Neuronal stem cell (in vitro differentiated cells): ENCODE results near the gene TESMIN. TPM values are rescaled to one million over a fixed set of nuclear protein-coding genes. Genes with fewer than 3 reads are reported as not detected.

Source experiments
- DNase-seq: peaks from one replicate; pipeline ENCODE4 v3.0.0-alpha.2; 2013; ENCODE audit warnings: low spot score
- H2AFZ ChIP-seq: one replicate; pipeline ENCODE4 v1.6.1; 2013; ENCODE audit warnings: mild to moderate bottlenecking, low read length, inconsistent platforms
- H2AK5ac ChIP-seq: 2 replicates; pipeline ENCODE4 v1.6.1; 2013; ENCODE audit warnings: low read depth, mild to moderate bottlenecking, inconsistent platforms, low read length, moderate library complexity, mixed read lengths
- H2BK120ac ChIP-seq: 2 replicates; pipeline ENCODE4 v1.6.1; 2013; ENCODE audit warnings: low read depth, mild to moderate bottlenecking, inconsistent platforms, low read length, moderate library complexity, mixed read lengths
- H2BK12ac ChIP-seq: one replicate; pipeline ENCODE4 v1.6.1; 2013; ENCODE audit warnings: low read length, inconsistent platforms
- H2BK15ac ChIP-seq: 2 replicates; pipeline ENCODE4 v1.6.1; 2013; ENCODE audit warnings: mild to moderate bottlenecking, low read length, inconsistent platforms, mixed read lengths
- H2BK5ac ChIP-seq: one replicate; pipeline ENCODE4 v1.6.1; 2013; ENCODE audit warnings: inconsistent platforms, mild to moderate bottlenecking, low read length, moderate library complexity
- H3K14ac ChIP-seq: one replicate; pipeline ENCODE4 v1.6.1; 2013; ENCODE audit warnings: low read length, inconsistent platforms
- H3K18ac ChIP-seq: 2 replicates; pipeline ENCODE4 v1.6.1; 2013; ENCODE audit warnings: low read length, inconsistent platforms
- H3K23ac ChIP-seq: 2 replicates; pipeline ENCODE4 v1.6.1; 2013; ENCODE audit warnings: low read depth, mild to moderate bottlenecking, mixed read lengths, low read length, inconsistent platforms; ENCODE audit not compliant: poor library complexity
- H3K27ac ChIP-seq: replicated peaks from 3 replicates; pipeline ENCODE4 v1.5.1; 2013; ENCODE audit warnings: low read length, inconsistent platforms
- H3K27me3 ChIP-seq, 3 experiments: 2 replicates each; pipeline ENCODE4 v1.6.1; 2013; ENCODE audit warnings: low read length in 3 of 3, mild to moderate bottlenecking in 2 of 3, inconsistent platforms in 1 of 3, low read depth in 1 of 3, mixed read lengths in 1 of 3, moderate library complexity in 1 of 3; ENCODE audit not compliant: control insufficient read depth in 3 of 3, insufficient read depth in 3 of 3
- H3K36me3 ChIP-seq, 2 donors: replicated peaks in 1 of 2; 2 replicates each; pipeline ENCODE4 v1.6.1; 2013; ENCODE audit warnings: low read length in 2 of 2; ENCODE audit not compliant: control insufficient read depth in 2 of 2, insufficient read depth in 2 of 2
- H3K4ac ChIP-seq: 2 replicates; pipeline ENCODE4 v1.6.1; 2013; ENCODE audit warnings: inconsistent platforms, mild to moderate bottlenecking, low read length, moderate library complexity
- H3K4me1 ChIP-seq, 2 donors: 1 replicate in 1 of 2; 2 replicates in 1 of 2; pipeline ENCODE4 v1.6.1; 2013; ENCODE audit warnings: low read length in 2 of 2, low read depth in 1 of 2; ENCODE audit not compliant: control insufficient read depth in 2 of 2, insufficient read depth in 1 of 2
- H3K4me2 ChIP-seq: one replicate; pipeline ENCODE4 v1.6.1; 2013; ENCODE audit warnings: mild to moderate bottlenecking, low read length, inconsistent platforms; ENCODE audit not compliant: insufficient read depth, poor library complexity, severe bottlenecking
- H3K4me3 ChIP-seq, 2 donors: 2 replicates each; pipeline ENCODE4 v1.5.1; 2013; ENCODE audit warnings: low read length in 2 of 2, mild to moderate bottlenecking in 2 of 2, inconsistent platforms in 1 of 2, moderate library complexity in 1 of 2
- H3K79me1 ChIP-seq: one replicate; pipeline ENCODE4 v1.6.1; 2013; ENCODE audit warnings: low read depth, mild to moderate bottlenecking, inconsistent platforms, low read length, moderate library complexity
- H3K9ac ChIP-seq: one replicate; pipeline ENCODE4 v1.6.1; 2013; ENCODE audit warnings: mild to moderate bottlenecking, low read depth, low read length, inconsistent platforms; ENCODE audit not compliant: poor library complexity
- H3K9me3 ChIP-seq, 2 donors: replicated peaks in 1 of 2; 2 replicates each; pipeline versions ENCODE3 to v1.6.1; 2013; ENCODE audit warnings: low read length in 2 of 2, mild to moderate bottlenecking in 2 of 2, inconsistent platforms in 1 of 2, low read depth in 1 of 2, mixed read lengths in 1 of 2, moderate library complexity in 1 of 2; ENCODE audit not compliant: control insufficient read depth in 2 of 2, insufficient read depth in 1 of 2
- H4K8ac ChIP-seq: one replicate; pipeline ENCODE4 v1.6.1; 2013; ENCODE audit warnings: low read depth, mild to moderate bottlenecking, inconsistent platforms, low read length, moderate library complexity
- H4K91ac ChIP-seq: one replicate; pipeline ENCODE4 v1.6.1; 2013; ENCODE audit warnings: low read length, low read depth, mild to moderate bottlenecking, inconsistent platforms; ENCODE audit not compliant: poor library complexity
- WGBS, 2 donors: extraction: QIAGEN DNeasy Blood & Tissue Kit; methylation state at CpG; one replicate each; pipeline ENCODE4 v1.1.7; 2013; ENCODE audit warnings: missing lambda C conversion rate in 2 of 2, mixed read lengths in 1 of 2; ENCODE audit not compliant: insufficient read length in 2 of 2, insufficient replicate concordance in 1 of 2; ENCODE audit errors: extremely low coverage in 2 of 2; 5-methylcytosine and 5-hydroxymethylcytosine counted together
- polyA plus RNA-seq, 2 experiments: library from polyadenylated mRNA; stranded (reverse); fragments of 200-250 nt; gene quantifications; one replicate each; pipeline ENCODE4 v1.2.3, GENCODE V29; 2013

TESMIN gene, protein sequence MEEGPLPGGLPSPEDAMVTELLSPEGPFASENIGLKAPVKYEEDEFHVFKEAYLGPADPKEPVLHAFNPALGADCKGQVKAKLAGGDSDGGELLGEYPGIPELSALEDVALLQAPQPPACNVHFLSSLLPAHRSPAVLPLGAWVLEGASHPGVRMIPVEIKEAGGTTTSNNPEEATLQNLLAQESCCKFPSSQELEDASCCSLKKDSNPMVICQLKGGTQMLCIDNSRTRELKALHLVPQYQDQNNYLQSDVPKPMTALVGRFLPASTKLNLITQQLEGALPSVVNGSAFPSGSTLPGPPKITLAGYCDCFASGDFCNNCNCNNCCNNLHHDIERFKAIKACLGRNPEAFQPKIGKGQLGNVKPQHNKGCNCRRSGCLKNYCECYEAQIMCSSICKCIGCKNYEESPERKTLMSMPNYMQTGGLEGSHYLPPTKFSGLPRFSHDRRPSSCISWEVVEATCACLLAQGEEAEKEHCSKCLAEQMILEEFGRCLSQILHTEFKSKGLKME
- 6.3 TPM for polyA plus RNA-seq (2013, experiment 1 of 2)
- 5.6 TPM for polyA plus RNA-seq (2013, experiment 2 of 2)

- Histone ChIP-seq H3K23ac (peak within 1 kb of the TSS; percentile 98), H4K8ac (peak within 1 kb of the TSS; percentile 26), H3K27me3 (peaks cover 0 to 11% (median 0%) of the 10 kb centered on the region in 3 experiments), H2BK15ac (peak within 1 kb of the TSS; percentile 93), H3K4ac (no peak within 1 kb of the TSS), H2AK5ac (peak within 1 kb of the TSS; percentile 54), H3K14ac (peak within 1 kb of the TSS; percentile 79), H3K9me3 (no peaks in the 10 kb centered on the region), H2BK120ac (peak within 1 kb of the TSS; percentile 5), H3K9ac (no peak within 1 kb of the TSS), H3K4me2 (peak within 1 kb of the TSS; percentile 76), H4K91ac (no peak within 1 kb of the TSS), H2AFZ (no peak within 1 kb of the TSS), H3K36me3 (no peaks in the 10 kb centered on the region), H3K4me3 (peak within 1 kb of the TSS in 1 of 2 donors; percentile 85), H3K18ac (peak within 1 kb of the TSS; percentile 96), H3K79me1 (no peaks in the 10 kb centered on the region), H2BK5ac (no peak within 1 kb of the TSS), H3K4me1 (peaks cover 5 to 20% of the 10 kb centered on the region in 2 donors), H3K27ac (no peak within 1 kb of the TSS), H2BK12ac (no peak within 1 kb of the TSS)
- peak; percentile 84 for DNase-seq
- WGBS, 2 donors: no CpG with 5 or more reads among the region's 42 CpGs
Observed at GRCh38 chr11:68751331-68751856, at the start of gene TESMIN. Gene TESMIN (minus strand): TSS chr11:68751520. CDS start chr11:68750660, 860 bp downstream.

GRCh38 chr11:68798221-68798813 is 47.0 kb upstream of the TESMIN start:
- Histone ChIP-seq H3K4me3 (no peak overlapping the region), H3K14ac (no peak overlapping the region), H3K4me1 (no peaks in the 10 kb centered on the region), H3K18ac (peak overlapping the region; percentile 84), H2AK5ac (peak overlapping the region; percentile 1), H2BK12ac (peak overlapping the region; percentile 1), H3K27me3 (no peaks in the 10 kb centered on the region), H2AFZ (peak overlapping the region; percentile 41), H3K36me3 (no peaks in the 10 kb centered on the region), H2BK15ac (no peak overlapping the region), H2BK5ac (no peak overlapping the region), H3K23ac (no peak overlapping the region), H3K4ac (no peak overlapping the region), H3K9ac (no peak overlapping the region), H4K91ac (no peak overlapping the region), H4K8ac (no peak overlapping the region), H3K79me1 (peaks cover 2% of the 10 kb centered on the region), H3K4me2 (no peak overlapping the region), H2BK120ac (no peak overlapping the region), H3K9me3 (no peaks in the 10 kb centered on the region), H3K27ac (no peak overlapping the region)
- WGBS, 2 donors: no CpG with 5 or more reads among the region's 23 CpGs
- DNase-seq: peak; percentile 62

GRCh38 chr11:68796801-68797200 is 45.5 kb upstream of the TESMIN start:
- H3K27ac ChIP-seq: no peak overlapping the region
- no peak overlapping the region for H4K91ac ChIP-seq
- H3K18ac ChIP-seq: no peak overlapping the region
- no peaks in the 10 kb centered on the region for H3K9me3 ChIP-seq
- H2AK5ac ChIP-seq: no peak overlapping the region
- H2BK5ac ChIP-seq: no peak overlapping the region
- no peak overlapping the region for H2BK12ac ChIP-seq
- H3K4me1 ChIP-seq: no peaks in the 10 kb centered on the region
- no peak overlapping the region for H3K23ac ChIP-seq
- no peak overlapping the region for H2BK120ac ChIP-seq
- no peak overlapping the region for H3K9ac ChIP-seq
- no peak for DNase-seq
- no peak overlapping the region for H3K4me3 ChIP-seq
- H3K4ac ChIP-seq: no peak overlapping the region
- H3K4me2 ChIP-seq: no peak overlapping the region
- no peak overlapping the region for H2AFZ ChIP-seq
- H3K36me3 ChIP-seq: no peaks in the 10 kb centered on the region
- no CpG with 5 or more reads among the region's 19 CpGs for WGBS, 2 donors
- H3K27me3 ChIP-seq: no peaks in the 10 kb centered on the region
- no peak overlapping the region for H3K14ac ChIP-seq
- H4K8ac ChIP-seq: no peak overlapping the region
- H2BK15ac ChIP-seq: peak overlapping the region; percentile 86
- H3K79me1 ChIP-seq: peaks cover 2% of the 10 kb centered on the region
